ENCODE results near the gene ATG16L2. TPM values are rescaled to one million over a fixed set of nuclear protein-coding genes. Genes with fewer than 3 reads are reported as not detected.
"Not testable (repeated sequence)": the region's sequence is repeated elsewhere in the genome, so short reads cannot be mapped to it uniquely, and the experiment has no call there.

Gene ATG16L2
- total and polyA plus RNA-seq, 4 donors: 42.6 to 86.0 (median 61.4) TPM

GRCh38 chr11:72789493-72790131, 24.6 kb upstream of the ATG16L2 start:
- peaks cover 0 to 28% (median 15%) of the 10 kb centered on the region in 5 donors for H3K4me1 ChIP-seq (ENCODE audit: control insufficient read depth in 5 of 5, insufficient read depth in 5 of 5, low read length in 5 of 5)
- H3K9me3 ChIP-seq (ENCODE audit: control insufficient read depth in 4 of 4, insufficient read depth in 3 of 4, low read length in 3 of 4): no peaks in the 10 kb centered on the region
- DNase-seq (no peak), ATAC-seq (ENCODE audit: insufficient read depth, low FRiP score) (no peak)
- H3K36me3 ChIP-seq (ENCODE audit: control insufficient read depth in 4 of 4, insufficient read depth in 4 of 4, low read length in 4 of 4): no peaks in the 10 kb centered on the region
- peak overlapping the region in 1 of 2 donors; percentile 18 for H3K27ac ChIP-seq (ENCODE audit: low read depth in 1 of 2, low read length in 1 of 2)
- no peak overlapping the region for H3K9ac ChIP-seq (ENCODE audit: insufficient read depth in 1 of 2, low read length in 2 of 2)
- no peak for TF ChIP-seq CTCF (IDR thresholded peaks at IDR 0.05; ENCODE audit: control extremely low read depth, extremely low read depth)
- H3K4me3 ChIP-seq: no peak overlapping the region
- WGBS, 2 donors: 71 to 80% methylated on average over 8 to 10 of the region's 10 CpGs
- H3K27me3 ChIP-seq (ENCODE audit: control insufficient read depth in 3 of 3, insufficient read depth in 3 of 3, low read length in 2 of 3): no peaks in the 10 kb centered on the region

- not testable (repeated sequence) for H3K27ac ChIP-seq (ENCODE audit: low read depth in 1 of 2, low read length in 1 of 2); H3K36me3 ChIP-seq (ENCODE audit: control insufficient read depth in 4 of 4, insufficient read depth in 4 of 4, low read length in 4 of 4); H3K9ac ChIP-seq (ENCODE audit: insufficient read depth in 1 of 2, low read length in 2 of 2); DNase-seq; H3K9me3 ChIP-seq (ENCODE audit: control insufficient read depth in 4 of 4, insufficient read depth in 3 of 4, low read length in 3 of 4); ATAC-seq (ENCODE audit: insufficient read depth, low FRiP score); H3K27me3 ChIP-seq (ENCODE audit: control insufficient read depth in 3 of 3, insufficient read depth in 3 of 3, low read length in 2 of 3); H3K4me3 ChIP-seq
- peaks cover 0 to 28% (median 15%) of the 10 kb centered on the region in 5 donors for H3K4me1 ChIP-seq (ENCODE audit: control insufficient read depth in 5 of 5, insufficient read depth in 5 of 5, low read length in 5 of 5)
- WGBS, 2 donors: 73 to 94% methylated on average over 7 of the region's 7 CpGs
Observed at GRCh38 chr11:72791228-72791627, 23.0 kb upstream of the ATG16L2 start.

GRCh38 chr11:72792437-72793021, 21.7 kb upstream of the ATG16L2 start:
- no peak for ATAC-seq (ENCODE audit: insufficient read depth, low FRiP score)
- no peak for DNase-seq
- H3K4me3 ChIP-seq: no peak overlapping the region
- no peak for TF ChIP-seq CTCF (IDR thresholded peaks at IDR 0.05; ENCODE audit: control extremely low read depth, extremely low read depth)
- peaks cover 0 to 24% (median 5%) of the 10 kb centered on the region in 5 donors for H3K4me1 ChIP-seq (ENCODE audit: control insufficient read depth in 5 of 5, insufficient read depth in 5 of 5, low read length in 5 of 5)
- H3K9me3 ChIP-seq (ENCODE audit: control insufficient read depth in 4 of 4, insufficient read depth in 3 of 4, low read length in 3 of 4): no peaks in the 10 kb centered on the region
- no peak overlapping the region for H3K27ac ChIP-seq (ENCODE audit: low read depth in 1 of 2, low read length in 1 of 2)
- H3K27me3 ChIP-seq (ENCODE audit: control insufficient read depth in 3 of 3, insufficient read depth in 3 of 3, low read length in 2 of 3): no peaks in the 10 kb centered on the region
- no peaks in the 10 kb centered on the region for H3K36me3 ChIP-seq (ENCODE audit: control insufficient read depth in 4 of 4, insufficient read depth in 4 of 4, low read length in 4 of 4)
- peak overlapping the region in 1 of 2 donors; percentile 90 for H3K9ac ChIP-seq (ENCODE audit: insufficient read depth in 1 of 2, low read length in 2 of 2)
- WGBS, 2 donors: 96 to 97% methylated on average over 3 of the region's 3 CpGs

- Histone ChIP-seq H3K4me3 (no peak overlapping the region), H3K9me3 (ENCODE audit: control insufficient read depth in 4 of 4, insufficient read depth in 3 of 4, low read length in 3 of 4) (no peaks in the 10 kb centered on the region), H3K36me3 (ENCODE audit: control insufficient read depth in 4 of 4, insufficient read depth in 4 of 4, low read length in 4 of 4) (no peaks in the 10 kb centered on the region), H3K27ac (ENCODE audit: low read depth in 1 of 2, low read length in 1 of 2) (peak overlapping the region; percentile 27 to 68), H3K4me1 (ENCODE audit: control insufficient read depth in 5 of 5, insufficient read depth in 5 of 5, low read length in 5 of 5) (peaks cover 0 to 20% (median 5%) of the 10 kb centered on the region in 5 donors), H3K9ac (ENCODE audit: insufficient read depth in 1 of 2, low read length in 2 of 2) (peak overlapping the region in 1 of 2 donors; percentile 90), H3K27me3 (ENCODE audit: control insufficient read depth in 3 of 3, insufficient read depth in 3 of 3, low read length in 2 of 3) (no peaks in the 10 kb centered on the region)
- ATAC-seq (ENCODE audit: insufficient read depth, low FRiP score) (no peak), DNase-seq (no peak)
- no peak for TF ChIP-seq CTCF (IDR thresholded peaks at IDR 0.05; ENCODE audit: control extremely low read depth, extremely low read depth)
- 27 to 61% methylated on average over 2 of the region's 2 CpGs for WGBS, 2 donors
Observed at GRCh38 chr11:72793076-72793424, 21.2 kb upstream of the ATG16L2 start.

Data from lung (tissue), 12 donors.